Panc1 (cell line): ENCODE measurements around the gene KYNU. TPM values are rescaled to one million over a fixed set of nuclear protein-coding genes. Genes with fewer than 3 reads are reported as not detected.

Experiments
- ATAC-seq: fragments of 200-7000 bp; cut with Tn5 transposase; 2 replicates; pipeline ENCODE4 v1.9.1; 2020; ENCODE audit warnings: mild to moderate bottlenecking, moderate library complexity
- BruUV-seq: library from RNA; stranded (reverse); fragments of 400-500 nt; replicated peaks from 2 replicates; lab custom pipeline; 2021; lab: Mats Ljungman, UMichigan
- CTCF ChIA-PET: fragments of 300-600 bp; sonication (Branson Sonifier 250); formaldehyde crosslinking; loops from one replicate; lab custom pipeline; 2022; ENCODE audit warnings: antibody characterized with exemption; lab: Charles Lee
- POLR2A ChIA-PET: fragments of 300-600 bp; sonication (Branson Sonifier 250); formaldehyde crosslinking; loops from one replicate; lab custom pipeline; 2022; ENCODE audit warnings: antibody characterized with exemption; lab: Charles Lee
- DNase-seq: peaks from one replicate; pipeline ENCODE4 v3.0.0-alpha.2; 2010; ENCODE audit warnings: low read depth, low spot score
- H3K27ac ChIP-seq: 2 replicates; pipeline ENCODE4 v1.5.1; 2011; ENCODE audit warnings: mild to moderate bottlenecking, low read length, inconsistent platforms
- H3K27me3 ChIP-seq: fragments of 200-500 bp; sonication (Bioruptor generic); 2 replicates; pipeline ENCODE4 v1.6.0; 2014; ENCODE audit warnings: low read length, inconsistent platforms; ENCODE audit not compliant: control insufficient read depth, insufficient read depth
- H3K36me3 ChIP-seq: fragments of 200-500 bp; sonication (Bioruptor generic); 2 replicates; pipeline ENCODE4 v1.5.1; 2014; ENCODE audit warnings: inconsistent platforms, mild to moderate bottlenecking, low read length, moderate library complexity; ENCODE audit not compliant: control insufficient read depth, insufficient read depth
- H3K4me1 ChIP-seq: 2 replicates; pipeline ENCODE4 v1.5.1; 2011; ENCODE audit warnings: inconsistent platforms, mild to moderate bottlenecking, low read length, moderate library complexity; ENCODE audit not compliant: control insufficient read depth, insufficient read depth
- H3K4me3 ChIP-seq, 2 experiments: 2 replicates each; pipeline ENCODE4 v1.5.1; 2011 to 2012; ENCODE audit warnings: low read depth in 2 of 2, low read length in 2 of 2, mild to moderate bottlenecking in 2 of 2, inconsistent platforms in 1 of 2, moderate library complexity in 1 of 2
- H3K9me3 ChIP-seq: fragments of 200-500 bp; sonication (Bioruptor generic); 2 replicates; pipeline ENCODE4 v1.5.1; 2014; ENCODE audit warnings: low read depth, mild to moderate bottlenecking, inconsistent platforms, low read length, moderate library complexity; ENCODE audit not compliant: control insufficient read depth, insufficient read depth
- CTCF ChIP-seq: fragments of 450-650 bp; IDR thresholded peaks from 2 replicates; pipeline ENCODE4 v1.5.1; 2017; ENCODE audit warnings: mild to moderate bottlenecking
- POLR2AphosphoS5 ChIP-seq: IDR thresholded peaks from 2 replicates; pipeline ENCODE4 v1.6.1; 2012; ENCODE audit warnings: mild to moderate bottlenecking, low read depth, low read length, moderate library complexity
- SIN3A ChIP-seq: IDR thresholded peaks from 2 replicates; pipeline ENCODE4 v1.6.1; 2012; ENCODE audit warnings: low read depth, mild to moderate bottlenecking, low read length, moderate library complexity, borderline replicate concordance; ENCODE audit not compliant: insufficient read depth
- TCF7L2 ChIP-seq: IDR thresholded peaks from 2 replicates; pipeline ENCODE4 v1.6.1; 2011; ENCODE audit warnings: mild to moderate bottlenecking, low read depth, low read length, inconsistent platforms
- in situ Hi-C: cut with HindIII; loops from 2 replicates; pipeline ENCODE4 v1.10.0; 2016; ENCODE audit warnings: low sequenced_read_pairs, low pct_unique_long_range_greater_than_20kb
- intact Hi-C: fragments of 100-400 bp; cut with micrococcal nuclease; formaldehyde crosslinking; loops from one replicate; pipeline ENCODE4 v1.10.0; 2022; ENCODE audit not compliant: unreplicated experiment
- total RNA-seq: library from RNA; stranded (reverse); gene quantifications from one replicate; pipeline ENCODE4 v1.2.1, GENCODE V29; 2021; ENCODE audit not compliant: unreplicated experiment
- TF ChIP-seq, protein P1 (sequence below), 2 experiments: IDR thresholded peaks; 2 replicates each; pipeline ENCODE4 v1.6.1; 2011 to 2012; ENCODE audit warnings: low read depth in 2 of 2, control low read depth in 1 of 2, low read length in 1 of 2, mild to moderate bottlenecking in 1 of 2, moderate library complexity in 1 of 2; ENCODE audit not compliant: insufficient read depth in 1 of 2

Gene KYNU
- total RNA-seq, 1 experiment from 2014 or later: not detected

GRCh38 chr2:142914507-142915313 lies 37.2 kb downstream of the KYNU start:
- H3K27ac ChIP-seq: no peak overlapping the region

DNA sequence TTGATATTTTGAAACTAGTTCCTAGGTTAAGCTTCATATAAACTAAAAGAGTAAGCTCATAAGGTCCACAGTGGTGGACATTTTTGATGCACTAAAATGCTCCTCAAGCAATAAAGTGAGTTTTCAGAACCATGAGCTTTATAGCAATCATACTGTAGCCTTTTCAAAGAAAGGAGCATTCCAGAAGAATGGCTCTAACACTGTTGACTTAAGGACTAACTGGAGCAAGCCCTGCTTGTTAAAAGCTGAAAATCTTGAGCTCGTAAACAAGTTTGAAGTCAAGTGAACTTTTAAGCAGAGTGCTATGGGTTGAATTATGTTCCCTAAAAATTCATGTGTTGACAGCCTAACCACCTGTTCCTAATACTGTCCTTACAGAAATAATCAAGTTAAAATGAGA lies 38.0 kb downstream of the KYNU start:
- in situ Hi-C loops (no loop called here), intact Hi-C loops (no loop called here)
- no peak for TF ChIP-seq TCF7L2
- no peak for TF ChIP-seq SIN3A
- no peak for TF ChIP-seq CTCF
- no peak for TF ChIP-seq POLR2AphosphoS5
- TF ChIP-seq, protein P1, sequence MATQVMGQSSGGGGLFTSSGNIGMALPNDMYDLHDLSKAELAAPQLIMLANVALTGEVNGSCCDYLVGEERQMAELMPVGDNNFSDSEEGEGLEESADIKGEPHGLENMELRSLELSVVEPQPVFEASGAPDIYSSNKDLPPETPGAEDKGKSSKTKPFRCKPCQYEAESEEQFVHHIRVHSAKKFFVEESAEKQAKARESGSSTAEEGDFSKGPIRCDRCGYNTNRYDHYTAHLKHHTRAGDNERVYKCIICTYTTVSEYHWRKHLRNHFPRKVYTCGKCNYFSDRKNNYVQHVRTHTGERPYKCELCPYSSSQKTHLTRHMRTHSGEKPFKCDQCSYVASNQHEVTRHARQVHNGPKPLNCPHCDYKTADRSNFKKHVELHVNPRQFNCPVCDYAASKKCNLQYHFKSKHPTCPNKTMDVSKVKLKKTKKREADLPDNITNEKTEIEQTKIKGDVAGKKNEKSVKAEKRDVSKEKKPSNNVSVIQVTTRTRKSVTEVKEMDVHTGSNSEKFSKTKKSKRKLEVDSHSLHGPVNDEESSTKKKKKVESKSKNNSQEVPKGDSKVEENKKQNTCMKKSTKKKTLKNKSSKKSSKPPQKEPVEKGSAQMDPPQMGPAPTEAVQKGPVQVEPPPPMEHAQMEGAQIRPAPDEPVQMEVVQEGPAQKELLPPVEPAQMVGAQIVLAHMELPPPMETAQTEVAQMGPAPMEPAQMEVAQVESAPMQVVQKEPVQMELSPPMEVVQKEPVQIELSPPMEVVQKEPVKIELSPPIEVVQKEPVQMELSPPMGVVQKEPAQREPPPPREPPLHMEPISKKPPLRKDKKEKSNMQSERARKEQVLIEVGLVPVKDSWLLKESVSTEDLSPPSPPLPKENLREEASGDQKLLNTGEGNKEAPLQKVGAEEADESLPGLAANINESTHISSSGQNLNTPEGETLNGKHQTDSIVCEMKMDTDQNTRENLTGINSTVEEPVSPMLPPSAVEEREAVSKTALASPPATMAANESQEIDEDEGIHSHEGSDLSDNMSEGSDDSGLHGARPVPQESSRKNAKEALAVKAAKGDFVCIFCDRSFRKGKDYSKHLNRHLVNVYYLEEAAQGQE (IDR thresholded peaks at IDR 0.05; ENCODE audit: insufficient read depth in 1 of 2, low read depth in 2 of 2, low read length in 1 of 2): no peak
- H3K9me3 ChIP-seq: no peaks in the 10 kb centered on the region
- H3K27ac ChIP-seq: no peak overlapping the region
- POLR2A ChIA-PET: no interaction called here
- ATAC-seq (no peak), DNase-seq (no peak)
- no peak overlapping the region for H3K4me3 ChIP-seq
- BruUV-seq: no TSS peak
- CTCF ChIA-PET: no interaction called here
- no peaks in the 10 kb centered on the region for H3K4me1 ChIP-seq
- H3K27me3 ChIP-seq: no peaks in the 10 kb centered on the region
- H3K36me3 ChIP-seq: no peaks in the 10 kb centered on the region

More at GRCh38 chr2:142914507-142915313, 37.2 kb downstream of the KYNU start:
- Histone ChIP-seq H3K36me3 (no peaks in the 10 kb centered on the region), H3K4me3 (no peak overlapping the region), H3K27me3 (no peaks in the 10 kb centered on the region), H3K4me1 (no peaks in the 10 kb centered on the region), H3K9me3 (no peaks in the 10 kb centered on the region)
- POLR2A ChIA-PET: no interaction called here
- DNase-seq (no peak), ATAC-seq (no peak)
- no peak for TF ChIP-seq CTCF
- in situ Hi-C loops (no loop called here), intact Hi-C loops (no loop called here)
- CTCF ChIA-PET: no interaction called here
- BruUV-seq: no TSS peak
